Measurements from ENCODE around the gene GALK2.

GALK2 gene

GRCh38 chr15:49278751-49279150 lies 108.7 kb downstream of the GALK2 start:
- H3K4me3 ChIP-seq (ENCODE audit: low read depth, low read length), result no peak overlapping the region

GRCh38 chr15:49279521-49280456 lies 109.7 kb downstream of the GALK2 start:
- H3K4me3 ChIP-seq (ENCODE audit: low read depth, low read length), result no peak overlapping the region

GRCh38 chr15:49282366-49282765 lies 112.3 kb downstream of the GALK2 start:
- no peak overlapping the region for H3K4me3 ChIP-seq (ENCODE audit: low read depth, low read length)

GRCh38 chr15:49286649-49287404 lies 116.8 kb downstream of the GALK2 start:
- H3K4me3 ChIP-seq (ENCODE audit: low read depth, low read length), result no peak overlapping the region

DNA sequence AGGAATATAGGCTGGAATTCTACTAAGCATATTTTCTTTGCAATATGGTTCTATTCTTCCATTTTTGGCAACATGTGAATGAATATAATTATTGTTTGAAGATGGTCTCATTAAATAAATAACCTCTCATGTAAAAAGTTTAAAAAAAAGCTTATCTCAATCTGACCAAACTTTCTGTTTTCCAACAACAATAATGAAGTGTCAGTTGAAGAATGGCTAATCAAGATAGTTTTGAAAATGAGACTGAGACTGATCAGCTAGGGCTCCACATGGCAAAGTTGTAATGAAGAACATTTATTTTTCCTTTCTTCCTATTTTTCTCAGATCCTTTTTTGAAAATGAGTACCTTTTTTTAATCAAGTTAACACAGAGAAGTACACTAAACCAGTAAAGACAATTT lies 117.4 kb downstream of the GALK2 start:
- no peak overlapping the region for H3K4me3 ChIP-seq (ENCODE audit: low read depth, low read length)

DNA sequence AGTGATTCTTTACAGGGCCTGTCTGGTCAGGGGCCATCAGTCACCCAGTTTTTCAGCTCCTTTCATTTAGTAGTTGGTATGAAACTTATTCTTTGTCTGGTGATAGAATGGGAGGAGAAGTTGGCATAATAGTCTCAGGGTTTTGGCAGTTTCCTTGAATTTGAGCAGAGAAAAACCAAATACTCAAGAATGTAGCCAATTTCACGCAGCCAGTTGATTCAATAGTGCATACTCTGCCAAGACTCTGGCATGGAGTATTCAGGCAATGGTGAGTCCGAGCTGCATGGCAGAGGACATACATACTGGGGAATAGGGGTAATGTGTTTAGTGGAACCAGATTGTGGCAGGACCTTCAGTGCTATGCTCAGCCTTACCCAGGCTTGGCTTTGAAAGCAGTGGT lies 118.3 kb downstream of the GALK2 start:
- no peak overlapping the region for H3K4me3 ChIP-seq (ENCODE audit: low read depth, low read length)

DNA sequence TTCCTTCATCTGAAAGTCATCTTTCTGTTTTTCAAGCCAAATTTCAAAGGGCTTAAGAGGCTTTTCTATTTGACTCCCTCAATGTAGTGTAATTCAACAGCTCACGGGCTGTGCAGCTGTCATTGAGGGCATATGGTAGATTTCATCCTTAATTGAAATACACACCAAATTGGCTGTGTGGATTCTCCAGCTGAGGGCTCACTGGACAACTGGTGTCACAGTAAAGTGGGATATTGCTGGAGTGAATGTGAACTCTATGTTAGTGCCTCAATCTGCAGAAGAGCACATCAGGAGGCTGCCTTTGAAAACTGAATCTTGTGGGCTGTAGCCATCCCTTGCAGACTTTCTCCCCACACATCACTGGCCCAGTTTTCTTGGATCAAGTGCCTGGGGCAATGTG lies 120.1 kb downstream of the GALK2 start:
- H3K4me3 ChIP-seq (ENCODE audit: low read depth, low read length), result no peak overlapping the region

DNA sequence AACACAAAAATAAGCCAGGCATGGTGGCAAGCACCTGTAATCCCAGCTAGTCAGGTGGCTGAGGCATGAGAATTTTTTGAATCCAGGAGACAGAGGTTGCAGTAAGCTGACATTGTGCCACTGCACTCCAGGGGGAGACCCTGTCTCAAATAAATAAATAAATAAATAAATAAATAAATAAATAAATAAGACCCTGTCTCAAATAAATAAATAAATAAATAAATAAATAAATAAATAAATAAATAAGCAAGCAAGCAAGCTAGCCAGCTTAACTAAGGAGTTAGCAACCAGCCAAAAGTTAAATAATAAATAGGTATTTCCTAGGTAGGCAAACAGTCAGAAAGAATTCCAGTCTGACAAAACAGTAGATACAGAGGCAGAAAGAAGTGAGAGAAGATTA lies 123.9 kb downstream of the GALK2 start:
- no peak overlapping the region for H3K4me3 ChIP-seq (ENCODE audit: low read depth, low read length)

DNA sequence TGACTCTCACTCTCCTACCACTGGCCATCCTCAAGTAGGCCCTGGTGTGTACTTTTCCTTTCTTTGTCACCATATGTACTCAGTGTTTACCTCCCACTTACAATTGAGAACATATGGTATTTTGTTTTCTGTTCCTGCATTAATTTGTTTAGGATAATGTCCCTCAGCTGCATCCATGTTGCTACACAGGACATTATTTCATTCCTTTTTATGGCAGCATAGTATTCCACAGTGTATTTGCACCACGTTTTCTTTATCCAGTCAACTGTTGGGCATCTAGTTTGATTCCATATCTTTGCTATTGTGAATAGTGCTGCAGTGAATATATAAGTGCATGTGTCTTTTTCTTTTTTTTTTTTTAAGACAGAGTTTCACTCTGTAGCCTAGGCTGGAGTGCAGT lies 126.2 kb downstream of the GALK2 start:
- no peak overlapping the region for H3K4me3 ChIP-seq (ENCODE audit: low read depth, low read length)

- H3K4me3 ChIP-seq (ENCODE audit: low read depth, low read length), result no peak overlapping the region
Observed at GRCh38 chr15:49297584-49297983, 127.5 kb downstream of the GALK2 start.

DNA sequence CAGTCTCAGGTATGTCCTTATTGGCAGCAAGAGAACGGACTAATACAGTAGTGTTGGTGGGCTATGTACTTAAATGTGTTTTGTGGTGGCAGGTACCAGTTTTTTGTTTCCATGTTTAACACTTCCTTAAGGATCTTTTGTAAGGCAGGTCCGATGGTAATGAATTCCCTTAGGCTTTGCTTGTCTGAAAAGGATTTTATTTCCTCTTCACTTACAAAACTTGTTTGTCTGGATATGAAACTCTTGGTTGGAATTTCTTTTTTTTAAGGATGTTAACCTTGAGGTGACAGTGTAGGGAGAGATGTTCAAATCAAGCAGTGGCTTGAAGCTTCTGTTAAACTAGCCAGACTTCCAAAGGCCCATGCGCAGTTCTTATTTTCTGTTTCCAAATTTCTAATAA lies 130.8 kb downstream of the GALK2 start:
- H3K4me3 ChIP-seq (ENCODE audit: low read depth, low read length), result no peak overlapping the region

GRCh38 chr15:49301562-49301961 lies 131.5 kb downstream of the GALK2 start:
- no peak overlapping the region for H3K4me3 ChIP-seq (ENCODE audit: low read depth, low read length)

DNA sequence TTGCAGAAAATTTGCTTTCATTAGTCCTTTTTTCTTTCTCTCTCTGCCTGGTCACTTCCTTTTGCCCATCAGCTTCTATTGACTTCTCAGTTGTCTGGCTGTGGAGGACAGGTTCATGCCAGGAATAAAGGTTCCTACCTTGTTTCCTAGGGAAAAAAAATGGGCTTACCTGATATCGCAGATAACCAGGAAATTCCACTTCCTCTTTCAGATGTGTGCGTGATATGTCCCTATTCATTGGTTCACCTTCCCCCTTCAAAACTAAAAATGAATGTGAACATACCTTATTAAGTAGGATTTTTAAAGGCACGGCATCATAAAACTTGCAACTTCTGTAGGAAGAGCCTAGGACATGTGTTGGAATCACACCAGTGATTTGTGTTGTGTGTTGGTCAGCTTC lies 133.0 kb downstream of the GALK2 start:
- H3K4me3 ChIP-seq (ENCODE audit: low read depth, low read length), result no peak overlapping the region

GRCh38 chr15:49306551-49306950 lies 136.5 kb downstream of the GALK2 start:
- no peak overlapping the region for H3K4me3 ChIP-seq (ENCODE audit: low read depth, low read length)

GRCh38 chr15:49308686-49309085 lies 138.6 kb downstream of the GALK2 start:
- no peak overlapping the region for H3K4me3 ChIP-seq (ENCODE audit: low read depth, low read length)

DNA sequence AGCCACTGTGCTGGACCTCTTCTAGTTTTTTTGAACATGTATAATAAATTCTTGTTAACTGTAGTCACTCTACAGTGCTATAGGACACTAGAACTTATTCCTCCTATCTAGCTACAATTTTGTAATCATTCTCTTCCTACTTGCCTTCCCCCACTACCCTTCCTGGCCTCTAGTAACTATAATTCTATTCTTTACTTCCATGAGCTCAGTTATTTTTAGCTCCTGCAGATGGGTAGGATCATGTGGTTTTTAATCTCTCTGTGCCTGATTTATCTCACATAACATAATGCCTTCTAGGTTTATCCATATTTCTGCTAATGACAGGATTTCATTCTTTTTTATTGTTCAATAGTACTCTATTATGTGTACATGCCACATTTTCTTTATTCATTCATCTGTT lies 139.8 kb downstream of the GALK2 start:
- no peak overlapping the region for H3K4me3 ChIP-seq (ENCODE audit: low read depth, low read length)

GRCh38 chr15:49313650-49314049 lies 143.6 kb downstream of the GALK2 start:
- H3K4me3 ChIP-seq (ENCODE audit: low read depth, low read length), result no peak overlapping the region

- no peak overlapping the region for H3K4me3 ChIP-seq (ENCODE audit: low read depth, low read length)
Observed at GRCh38 chr15:49314716-49315115, 144.7 kb downstream of the GALK2 start.

- H3K4me3 ChIP-seq (ENCODE audit: low read depth, low read length), result no peak overlapping the region
Observed at GRCh38 chr15:49315391-49315823, 145.4 kb downstream of the GALK2 start.

DNA sequence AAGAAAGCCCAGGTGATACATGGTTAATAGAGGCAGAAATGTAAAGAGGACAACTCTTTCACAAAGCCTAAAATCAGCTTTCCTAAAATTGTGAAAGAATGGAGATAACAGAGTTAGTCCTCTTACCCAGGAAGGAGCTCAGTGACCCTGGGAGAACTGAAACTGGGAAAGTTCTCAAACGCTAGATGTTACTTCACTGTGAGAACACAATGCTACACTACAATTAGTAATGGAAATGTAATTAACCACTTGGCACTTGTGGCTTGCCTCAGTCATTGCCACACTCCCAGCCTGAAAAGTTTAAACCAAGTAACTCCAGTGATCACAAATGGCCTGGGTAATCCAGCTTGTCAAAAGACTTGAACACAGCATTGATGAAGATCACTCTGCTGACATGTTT lies 150.3 kb downstream of the GALK2 start:
- no peak overlapping the region for H3K4me3 ChIP-seq (ENCODE audit: low read depth, low read length)

DNA sequence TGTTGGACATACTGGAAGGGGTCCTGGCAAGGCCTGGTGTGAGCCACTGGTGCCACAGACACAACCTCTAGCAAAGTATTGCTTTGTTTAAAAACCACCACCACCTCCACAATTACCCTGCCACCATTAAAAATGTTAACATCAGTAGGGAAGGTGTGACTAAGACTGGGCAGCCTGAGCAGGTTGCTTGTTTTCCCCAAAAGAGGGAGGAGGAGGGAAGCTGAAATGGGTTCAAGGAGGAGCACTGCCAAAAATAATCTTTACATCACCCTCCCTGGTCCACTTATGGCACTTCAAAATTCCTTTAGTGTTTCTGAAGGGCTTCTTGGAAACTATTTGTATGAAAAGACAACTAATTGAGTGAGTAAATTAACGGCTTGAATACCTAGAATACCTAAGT lies 153.2 kb downstream of the GALK2 start:
- no peak overlapping the region for H3K4me3 ChIP-seq (ENCODE audit: low read depth, low read length)

- H3K4me3 ChIP-seq (ENCODE audit: low read depth, low read length), result no peak overlapping the region
Observed at GRCh38 chr15:49327927-49328326, 157.9 kb downstream of the GALK2 start.
